ENCODE data around the gene NRDC.
A peak's percentile ranks its signal among the peaks of the same experiment; 100 is the strongest.
"Not testable (repeated sequence)": the region's sequence is repeated elsewhere in the genome, so short reads cannot be mapped to it uniquely, and the experiment has no call there.

The NRDC gene

GRCh38 chr1:51819021-51819420, 59.5 kb downstream of the NRDC start:
- not testable (repeated sequence) for H3K27me3 Mint-ChIP-seq; H3K4me1 Mint-ChIP-seq; DNase-seq (ENCODE audit: low spot score in 2 of 2); H3K27ac Mint-ChIP-seq (ENCODE audit: low read depth); H3K4me3 Mint-ChIP-seq; H3K9me3 Mint-ChIP-seq; ATAC-seq (replicated peaks; ENCODE audit: extremely low read depth, poor library complexity, severe bottlenecking)
- H3K36me3 Mint-ChIP-seq (ENCODE audit: insufficient read depth) = peaks cover 40% of the 10 kb centered on the region

GRCh38 chr1:51818487-51818886, 60.0 kb downstream of the NRDC start:
- DNase-seq (ENCODE audit: low spot score in 2 of 2) = no peak
- Mint-ChIP-seq H3K4me1 (no peaks in the 10 kb centered on the region), H3K36me3 (ENCODE audit: insufficient read depth) (peaks cover 45% of the 10 kb centered on the region)

GRCh38 chr1:51814513-51814912, 64.0 kb downstream of the NRDC start:
- no peak for DNase-seq (ENCODE audit: low spot score in 2 of 2)
- H3K27ac Mint-ChIP-seq (ENCODE audit: low read depth) = no peak overlapping the region
- H3K4me3 Mint-ChIP-seq = no peak overlapping the region
- no peaks in the 10 kb centered on the region for H3K9me3 Mint-ChIP-seq
- peaks cover 42% of the 10 kb centered on the region for H3K36me3 Mint-ChIP-seq (ENCODE audit: insufficient read depth)
- no peaks in the 10 kb centered on the region for H3K4me1 Mint-ChIP-seq
- no peaks in the 10 kb centered on the region for H3K27me3 Mint-ChIP-seq
- no peak for ATAC-seq (replicated peaks; ENCODE audit: extremely low read depth, poor library complexity, severe bottlenecking)

More at GRCh38 chr1:51818487-51818886, 60.0 kb downstream of the NRDC start:
- Mint-ChIP-seq H3K27ac (ENCODE audit: low read depth) (no peak overlapping the region), H3K27me3 (no peaks in the 10 kb centered on the region), H3K4me3 (no peak overlapping the region), H3K9me3 (no peaks in the 10 kb centered on the region)
- no peak for ATAC-seq (replicated peaks; ENCODE audit: extremely low read depth, poor library complexity, severe bottlenecking)

- H3K9me3 Mint-ChIP-seq = no peaks in the 10 kb centered on the region
- H3K27me3 Mint-ChIP-seq = no peaks in the 10 kb centered on the region
- no peak for ATAC-seq (replicated peaks; ENCODE audit: extremely low read depth, poor library complexity, severe bottlenecking)
Observed at GRCh38 chr1:51799372-51799771, 79.2 kb downstream of the NRDC start.

GRCh38 chr1:51794868-51795267, 83.7 kb downstream of the NRDC start:
- H3K4me3 Mint-ChIP-seq = no peak overlapping the region
- peaks cover 20% of the 10 kb centered on the region for H3K36me3 Mint-ChIP-seq (ENCODE audit: insufficient read depth)
- peak overlapping the region; percentile 35 for H3K27ac Mint-ChIP-seq (ENCODE audit: low read depth)
- no peak for ATAC-seq (replicated peaks; ENCODE audit: extremely low read depth, poor library complexity, severe bottlenecking)
- no peaks in the 10 kb centered on the region for H3K9me3 Mint-ChIP-seq
- no peaks in the 10 kb centered on the region for H3K4me1 Mint-ChIP-seq
- DNase-seq (ENCODE audit: low spot score in 2 of 2) = no peak
- no peaks in the 10 kb centered on the region for H3K27me3 Mint-ChIP-seq

More at GRCh38 chr1:51799372-51799771, 79.2 kb downstream of the NRDC start:
- peaks cover 33% of the 10 kb centered on the region for H3K36me3 Mint-ChIP-seq (ENCODE audit: insufficient read depth)
- DNase-seq (ENCODE audit: low spot score in 2 of 2) = no peak
- no peak overlapping the region for H3K4me3 Mint-ChIP-seq
- H3K4me1 Mint-ChIP-seq = no peaks in the 10 kb centered on the region
- no peak overlapping the region for H3K27ac Mint-ChIP-seq (ENCODE audit: low read depth)

- Mint-ChIP-seq H3K9me3 (no peaks in the 10 kb centered on the region), H3K27ac (ENCODE audit: low read depth) (no peak overlapping the region), H3K4me1 (no peaks in the 10 kb centered on the region), H3K36me3 (ENCODE audit: insufficient read depth) (peaks cover 26% of the 10 kb centered on the region), H3K4me3 (peak overlapping the region; percentile 32), H3K27me3 (no peaks in the 10 kb centered on the region)
- ATAC-seq (replicated peaks; ENCODE audit: extremely low read depth, poor library complexity, severe bottlenecking) (no peak), DNase-seq (ENCODE audit: low spot score in 2 of 2) (no peak)
Observed at GRCh38 chr1:51794260-51794659, 84.3 kb downstream of the NRDC start.

- no peak for ATAC-seq (replicated peaks; ENCODE audit: extremely low read depth, poor library complexity, severe bottlenecking)
- no peak for DNase-seq (ENCODE audit: low spot score in 2 of 2)
- no peak overlapping the region for H3K4me3 Mint-ChIP-seq
- peaks cover 32% of the 10 kb centered on the region for H3K36me3 Mint-ChIP-seq (ENCODE audit: insufficient read depth)
- H3K27me3 Mint-ChIP-seq = no peaks in the 10 kb centered on the region
- no peaks in the 10 kb centered on the region for H3K9me3 Mint-ChIP-seq
- peak overlapping the region; percentile 29 for H3K27ac Mint-ChIP-seq (ENCODE audit: low read depth)
- no peaks in the 10 kb centered on the region for H3K4me1 Mint-ChIP-seq
Observed at GRCh38 chr1:51792864-51793263, 85.7 kb downstream of the NRDC start.

- H3K4me3 Mint-ChIP-seq = no peak overlapping the region
- H3K27ac Mint-ChIP-seq (ENCODE audit: low read depth) = no peak overlapping the region
- no peaks in the 10 kb centered on the region for H3K9me3 Mint-ChIP-seq
- H3K36me3 Mint-ChIP-seq (ENCODE audit: insufficient read depth) = peaks cover 38% of the 10 kb centered on the region
- DNase-seq (ENCODE audit: low spot score in 2 of 2) = no peak
- H3K4me1 Mint-ChIP-seq = no peaks in the 10 kb centered on the region
- H3K27me3 Mint-ChIP-seq = no peaks in the 10 kb centered on the region
- no peak for ATAC-seq (replicated peaks; ENCODE audit: extremely low read depth, poor library complexity, severe bottlenecking)
Observed at GRCh38 chr1:51791888-51792287, 86.6 kb downstream of the NRDC start.

- no peak overlapping the region for H3K4me3 Mint-ChIP-seq
- no peak overlapping the region for H3K27ac Mint-ChIP-seq (ENCODE audit: low read depth)
- H3K36me3 Mint-ChIP-seq (ENCODE audit: insufficient read depth) = peaks cover 39% of the 10 kb centered on the region
- no peaks in the 10 kb centered on the region for H3K9me3 Mint-ChIP-seq
- DNase-seq (ENCODE audit: low spot score in 2 of 2) (no peak), ATAC-seq (replicated peaks; ENCODE audit: extremely low read depth, poor library complexity, severe bottlenecking) (no peak)
- no peaks in the 10 kb centered on the region for H3K4me1 Mint-ChIP-seq
- H3K27me3 Mint-ChIP-seq = no peaks in the 10 kb centered on the region
Observed at GRCh38 chr1:51790385-51790784, 88.1 kb downstream of the NRDC start.

- H3K27ac Mint-ChIP-seq (ENCODE audit: low read depth) = peak overlapping the region; percentile 54
- ATAC-seq (replicated peaks; ENCODE audit: extremely low read depth, poor library complexity, severe bottlenecking) (no peak), DNase-seq (ENCODE audit: low spot score in 2 of 2) (no peak)
- no peaks in the 10 kb centered on the region for H3K27me3 Mint-ChIP-seq
- H3K4me3 Mint-ChIP-seq = no peak overlapping the region
- H3K9me3 Mint-ChIP-seq = no peaks in the 10 kb centered on the region
- no peaks in the 10 kb centered on the region for H3K4me1 Mint-ChIP-seq
- peaks cover 42% of the 10 kb centered on the region for H3K36me3 Mint-ChIP-seq (ENCODE audit: insufficient read depth)
Observed at GRCh38 chr1:51789342-51789741, 89.2 kb downstream of the NRDC start.

GRCh38 chr1:51788938-51789337, 89.6 kb downstream of the NRDC start:
- H3K4me1 Mint-ChIP-seq = no peaks in the 10 kb centered on the region
- ATAC-seq (replicated peaks; ENCODE audit: extremely low read depth, poor library complexity, severe bottlenecking) = no peak
- peaks cover 42% of the 10 kb centered on the region for H3K36me3 Mint-ChIP-seq (ENCODE audit: insufficient read depth)
- H3K9me3 Mint-ChIP-seq = no peaks in the 10 kb centered on the region
- no peaks in the 10 kb centered on the region for H3K27me3 Mint-ChIP-seq
- no peak overlapping the region for H3K27ac Mint-ChIP-seq (ENCODE audit: low read depth)
- no peak overlapping the region for H3K4me3 Mint-ChIP-seq
- DNase-seq (ENCODE audit: low spot score in 2 of 2) = no peak

GRCh38 chr1:51784997-51785421, 93.5 kb downstream of the NRDC start:
- DNase-seq (ENCODE audit: low spot score in 2 of 2) (no peak), ATAC-seq (replicated peaks; ENCODE audit: extremely low read depth, poor library complexity, severe bottlenecking) (no peak)
- Mint-ChIP-seq H3K36me3 (ENCODE audit: insufficient read depth) (peaks cover 38% of the 10 kb centered on the region), H3K27me3 (no peaks in the 10 kb centered on the region), H3K4me1 (no peaks in the 10 kb centered on the region), H3K4me3 (no peak overlapping the region), H3K27ac (ENCODE audit: low read depth) (no peak overlapping the region), H3K9me3 (no peaks in the 10 kb centered on the region)

- H3K4me3 Mint-ChIP-seq = no peak overlapping the region
- H3K9me3 Mint-ChIP-seq = no peaks in the 10 kb centered on the region
- DNase-seq (ENCODE audit: low spot score in 2 of 2) (no peak), ATAC-seq (replicated peaks; ENCODE audit: extremely low read depth, poor library complexity, severe bottlenecking) (no peak)
- H3K27ac Mint-ChIP-seq (ENCODE audit: low read depth) = peak overlapping the region; percentile 42
- no peaks in the 10 kb centered on the region for H3K27me3 Mint-ChIP-seq
- H3K4me1 Mint-ChIP-seq = no peaks in the 10 kb centered on the region
- peaks cover 21% of the 10 kb centered on the region for H3K36me3 Mint-ChIP-seq (ENCODE audit: insufficient read depth)
Observed at GRCh38 chr1:51780927-51781326, 97.6 kb downstream of the NRDC start.

- no peak for DNase-seq (ENCODE audit: low spot score in 2 of 2)
- no peak for ATAC-seq (replicated peaks; ENCODE audit: extremely low read depth, poor library complexity, severe bottlenecking)
- Mint-ChIP-seq H3K27me3 (no peaks in the 10 kb centered on the region), H3K27ac (ENCODE audit: low read depth) (peak overlapping the region; percentile 45), H3K4me1 (peaks cover 6% of the 10 kb centered on the region), H3K36me3 (ENCODE audit: insufficient read depth) (peaks cover 37% of the 10 kb centered on the region), H3K9me3 (no peaks in the 10 kb centered on the region), H3K4me3 (no peak overlapping the region)
Observed at GRCh38 chr1:51776408-51776807, 102.1 kb downstream of the NRDC start.

Data from central memory CD8-positive, alpha-beta T cell (primary cell).